HepG2 (cell line): Measurements from ENCODE around the gene SLC8A2. TPM values are rescaled to one million over a fixed set of nuclear protein-coding genes. Genes with fewer than 3 reads are reported as not detected.

Experiments
- ATM ChIP-seq: fragments of 450-650 bp; IDR thresholded peaks from 2 replicates; pipeline ENCODE4 v1.7.1; 2017; ENCODE audit warnings: mild to moderate bottlenecking, borderline replicate concordance
- BCL3 ChIP-seq: sonication (generic); formaldehyde crosslinking; IDR thresholded peaks from 2 replicates; pipeline ENCODE4 v1.5.1; 2020; ENCODE audit warnings: mild to moderate bottlenecking, missing genetic modification reagents, moderate library complexity
- CSRNP2 ChIP-seq: sonication (generic); formaldehyde crosslinking; conservative IDR thresholded peaks from 2 replicates; pipeline ENCODE4 v1.8.0; 2022; ENCODE audit warnings: low read depth, missing genetic modification reagents
- DDIT3 ChIP-seq: sonication (generic); formaldehyde crosslinking; IDR thresholded peaks from 2 replicates; pipeline ENCODE4 v1.4.0; 2020; ENCODE audit warnings: mild to moderate bottlenecking, missing genetic modification reagents
- GATAD1 ChIP-seq: IDR thresholded peaks from 2 replicates; pipeline ENCODE4 v1.6.1; 2016; ENCODE audit warnings: missing genetic modification reagents, missing compliant biosample characterization
- GTF2F1 ChIP-seq: fragments of 150-350 bp; IDR thresholded peaks from 2 replicates; pipeline ENCODE4 v1.6.1; 2014; ENCODE audit warnings: low read length
- ISX ChIP-seq: sonication (generic); formaldehyde crosslinking; conservative IDR thresholded peaks from 2 replicates; pipeline ENCODE4 v1.5.0; 2020; ENCODE audit warnings: missing genetic modification reagents
- MED1 ChIP-seq: sonication (generic); formaldehyde crosslinking; IDR thresholded peaks from 2 replicates; pipeline ENCODE4 v1.4.0; 2020; ENCODE audit warnings: missing genetic modification reagents
- SKI ChIP-seq: fragments of 450-650 bp; IDR thresholded peaks from one replicate; pipeline ENCODE4 v1.6.1; 2018; ENCODE audit warnings: mild to moderate bottlenecking; ENCODE audit not compliant: partially characterized antibody
- SP140L ChIP-seq: sonication (generic); formaldehyde crosslinking; IDR thresholded peaks from 2 replicates; pipeline ENCODE4 v1.4.0; 2020; ENCODE audit warnings: missing genetic modification reagents, borderline replicate concordance
- TBX2 ChIP-seq: sonication (generic); formaldehyde crosslinking; IDR thresholded peaks from 2 replicates; pipeline ENCODE4 v1.5.0; 2020; ENCODE audit warnings: missing genetic modification reagents, mild to moderate bottlenecking, borderline replicate concordance
- TEAD2 ChIP-seq: sonication (generic); formaldehyde crosslinking; IDR thresholded peaks from 2 replicates; pipeline ENCODE4 v1.9.0; 2021; ENCODE audit warnings: missing genetic modification reagents
- ZNF205 ChIP-seq: IDR thresholded peaks from 2 replicates; pipeline ENCODE4 v1.6.1; 2018; ENCODE audit warnings: missing biosample characterization, missing genetic modification reagents
- ZNF230 ChIP-seq: sonication (generic); formaldehyde crosslinking; IDR thresholded peaks from 2 replicates; pipeline ENCODE4 v1.4.0; 2020; ENCODE audit warnings: mild to moderate bottlenecking, missing genetic modification reagents
- ZNF567 ChIP-seq: sonication (generic); formaldehyde crosslinking; IDR thresholded peaks from 2 replicates; pipeline ENCODE4 v1.8.1; 2023; ENCODE audit warnings: mild to moderate bottlenecking, missing genetic modification reagents, borderline replicate concordance
- ZNF740 ChIP-seq: sonication (generic); formaldehyde crosslinking; IDR thresholded peaks from 2 replicates; pipeline ENCODE4 v1.4.0; 2020; ENCODE audit warnings: missing genetic modification reagents
- ZNF891 ChIP-seq: sonication (generic); formaldehyde crosslinking; IDR thresholded peaks from 2 replicates; pipeline ENCODE4 v1.5.0; 2020; ENCODE audit warnings: mild to moderate bottlenecking, missing genetic modification reagents
- ZSCAN31 ChIP-seq: sonication (generic); formaldehyde crosslinking; IDR thresholded peaks from 2 replicates; pipeline ENCODE4 v1.5.0; 2020; ENCODE audit warnings: low read depth, mild to moderate bottlenecking, missing genetic modification reagents
- ZZZ3 ChIP-seq: sonication (generic); formaldehyde crosslinking; IDR thresholded peaks from 2 replicates; pipeline ENCODE4 v1.4.0; 2020; ENCODE audit warnings: missing genetic modification reagents, mild to moderate bottlenecking, borderline replicate concordance
- polyA plus RNA-seq, 8 experiments: library from polyadenylated mRNA; depleted of rRNA in 3 of 8; stranded (reverse) in 7 of 8; unstranded in 1 of 8; fragments of >200 nt; fragmentation: Illumina TruSeq in 4 of 8; extraction: Trizol in 4 of 8; gene quantifications; 2 replicates each; pipeline versions ENCODE4 v1.2.1 to v1.2.3, GENCODE V29; 2011 to 2016; ENCODE audit warnings: low read depth in 4 of 8, missing spikeins in 1 of 8, mixed read lengths in 1 of 8; ENCODE audit not compliant: insufficient read depth in 1 of 8
- total RNA-seq, 5 experiments: library from RNA; depleted of rRNA; stranded (reverse); fragments of >200 nt; fragmentation: Illumina TruSeq; extraction: Trizol; gene quantifications; 2 replicates each; pipeline ENCODE4 v1.2.3, GENCODE V29; 2016; ENCODE audit warnings: low read depth in 1 of 5
- TF ChIP-seq, protein P1 (sequence below): sonication (generic); formaldehyde crosslinking; IDR thresholded peaks from 2 replicates; pipeline ENCODE4 v1.9.0; 2021; ENCODE audit warnings: missing genetic modification reagents, mild to moderate bottlenecking, borderline replicate concordance

Gene SLC8A2
- total and polyA plus RNA-seq, 2 of the 13 experiments (the other 11 are each of a cell fraction or from before 2014, with no cell fraction given) = 0.02 TPM; not detected in 1

- no peak for TF ChIP-seq ATM
- TF ChIP-seq GATAD1 (CRISPR knock-in tag) = no peak
- TF ChIP-seq ZNF740 (CRISPR knock-in tag) = no peak
- TF ChIP-seq MED1 (CRISPR knock-in tag) = 0 out of 2 replicates have a peak, but pooled peaks have one; percentile 20
- no peak for TF ChIP-seq ZNF567 (CRISPR knock-in tag)
- no peak for TF ChIP-seq CSRNP2 (CRISPR knock-in tag)
- 0 out of 2 replicates have a peak, but pooled peaks have one; percentile 21 for TF ChIP-seq TBX2 (CRISPR knock-in tag)
- no peak for TF ChIP-seq ZNF891 (CRISPR knock-in tag)
- TF ChIP-seq ZNF205 = no peak
- TF ChIP-seq, protein P1, sequence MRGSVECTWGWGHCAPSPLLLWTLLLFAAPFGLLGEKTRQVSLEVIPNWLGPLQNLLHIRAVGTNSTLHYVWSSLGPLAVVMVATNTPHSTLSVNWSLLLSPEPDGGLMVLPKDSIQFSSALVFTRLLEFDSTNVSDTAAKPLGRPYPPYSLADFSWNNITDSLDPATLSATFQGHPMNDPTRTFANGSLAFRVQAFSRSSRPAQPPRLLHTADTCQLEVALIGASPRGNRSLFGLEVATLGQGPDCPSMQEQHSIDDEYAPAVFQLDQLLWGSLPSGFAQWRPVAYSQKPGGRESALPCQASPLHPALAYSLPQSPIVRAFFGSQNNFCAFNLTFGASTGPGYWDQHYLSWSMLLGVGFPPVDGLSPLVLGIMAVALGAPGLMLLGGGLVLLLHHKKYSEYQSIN (CRISPR knock-in tag) = no peak
- TF ChIP-seq DDIT3 = no peak
- no peak for TF ChIP-seq TEAD2 (CRISPR knock-in tag)
- TF ChIP-seq ZZZ3 (CRISPR knock-in tag) = no peak
- no peak for TF ChIP-seq ZSCAN31 (CRISPR knock-in tag)
- 0 out of 2 replicates have a peak, but pooled peaks have one; percentile 53 for TF ChIP-seq ISX (CRISPR knock-in tag)
- TF ChIP-seq GTF2F1 = no peak
- 0 out of 2 replicates have a peak, but pooled peaks have one; percentile 48 for TF ChIP-seq SP140L
- no peak for TF ChIP-seq ZNF230
- no peak for TF ChIP-seq SKI
- 0 out of 2 replicates have a peak, but pooled peaks have one; percentile 67 for TF ChIP-seq BCL3
Observed at GRCh38 chr19:47406711-47407416, 64.8 kb downstream of the SLC8A2 start (continued).
